Neural cell (in vitro differentiated cells): Measurements from ENCODE around the gene PCAT6. TPM values are rescaled to one million over a fixed set of nuclear protein-coding genes. Genes with fewer than 3 reads are reported as not detected.

Source experiments
- H2AFZ ChIP-seq: fragments of 200-600, 300-800 bp; sonication (generic), shearing (Covaris generic); 2 replicates; pipeline ENCODE4 v1.6.0; 2014; ENCODE audit warnings: low read depth, mild to moderate bottlenecking, antibody characterized with exemption, low read length, moderate library complexity
- H3F3A ChIP-seq: fragments of 200-600 bp; shearing (Covaris generic); 2 replicates; pipeline ENCODE4 v1.6.1; 2016; ENCODE audit warnings: mild to moderate bottlenecking, moderate library complexity, mixed read lengths, antibody characterized with exemption, low read length; ENCODE audit not compliant: insufficient read depth, poor library complexity, severe bottlenecking
- H3K27ac ChIP-seq: fragments of 200-600, 300-800 bp; sonication (generic), shearing (Covaris generic); 2 replicates; pipeline ENCODE4 v1.5.1; 2014; ENCODE audit warnings: mild to moderate bottlenecking, low read length, moderate library complexity
- H3K27me3 ChIP-seq: fragments of 300-800, 200-600 bp; sonication (generic), shearing (Covaris generic); 2 replicates; pipeline ENCODE4 v1.6.0; 2014; ENCODE audit warnings: mild to moderate bottlenecking, low read depth, low read length, moderate library complexity; ENCODE audit not compliant: insufficient read depth
- H3K36me3 ChIP-seq: fragments of 300-800, 200-600 bp; sonication (generic), shearing (Covaris generic); 2 replicates; pipeline ENCODE4 v1.5.1; 2014; ENCODE audit warnings: mild to moderate bottlenecking, antibody characterized with exemption, low read length, moderate library complexity; ENCODE audit not compliant: insufficient read depth
- H3K4me2 ChIP-seq: fragments of 300-800, 200-600 bp; sonication (generic), shearing (Covaris generic); 2 replicates; pipeline ENCODE4 v1.6.0; 2014; ENCODE audit warnings: mild to moderate bottlenecking, low read length
- H3K4me3 ChIP-seq: fragments of 300-800, 200-600 bp; sonication (generic), shearing (Covaris generic); 2 replicates; pipeline ENCODE4 v1.5.1; 2014; ENCODE audit warnings: mild to moderate bottlenecking, low read length, moderate library complexity
- H3K79me2 ChIP-seq: fragments of 200-600 bp; shearing (Covaris generic); replicated peaks from 2 replicates; pipeline ENCODE4 v1.6.0; 2014; ENCODE audit warnings: mild to moderate bottlenecking, low read length, moderate library complexity; ENCODE audit not compliant: insufficient read depth
- H3K9ac ChIP-seq: fragments of 300-800, 200-600 bp; sonication (generic), shearing (Covaris generic); 2 replicates; pipeline ENCODE4 v1.6.1; 2016; ENCODE audit warnings: mild to moderate bottlenecking, low read length, mixed read lengths
- H3K9me2 ChIP-seq: fragments of 200-600 bp; shearing (Covaris generic); 2 replicates; pipeline ENCODE4 v1.6.1; 2016; ENCODE audit warnings: mild to moderate bottlenecking, low read length, mixed read lengths; ENCODE audit not compliant: insufficient read depth
- H3K9me3 ChIP-seq: fragments of 200-600, 300-800 bp; sonication (generic), shearing (Covaris generic); 2 replicates; pipeline ENCODE4 v1.6.1; 2016; ENCODE audit warnings: mild to moderate bottlenecking, mixed run types, low read length, moderate library complexity, mixed read lengths
- H4K20me1 ChIP-seq: fragments of 200-600 bp; shearing (Covaris generic); 2 replicates; pipeline ENCODE4 v1.6.1; 2016; ENCODE audit warnings: mild to moderate bottlenecking, mixed run types; ENCODE audit not compliant: insufficient read depth
- CTCF ChIP-seq: fragments of 450-650 bp; IDR thresholded peaks from 2 replicates; pipeline ENCODE4 v1.5.1; 2014; ENCODE audit warnings: antibody characterized with exemption, mild to moderate bottlenecking, moderate library complexity; ENCODE audit not compliant: poor library complexity, severe bottlenecking
- EP300 ChIP-seq: fragments of 450-650 bp; conservative IDR thresholded peaks from 2 replicates; pipeline ENCODE4 v1.6.1; 2014; ENCODE audit warnings: antibody characterized with exemption, mild to moderate bottlenecking, moderate library complexity; ENCODE audit not compliant: poor library complexity, severe bottlenecking
- EZH2 ChIP-seq: fragments of 200-600, 300-800 bp; shearing (Covaris generic), sonication (generic); IDR thresholded peaks from 2 replicates; pipeline ENCODE4 v1.6.1; 2014; ENCODE audit warnings: antibody characterized with exemption, low read length, borderline replicate concordance, mild to moderate bottlenecking; ENCODE audit not compliant: insufficient read depth, poor library complexity, severe bottlenecking
- MXI1 ChIP-seq: fragments of 450-650 bp; conservative IDR thresholded peaks from 2 replicates; pipeline ENCODE4 v1.6.1; 2014; ENCODE audit warnings: antibody characterized with exemption, mild to moderate bottlenecking; ENCODE audit not compliant: poor library complexity, severe bottlenecking
- POLR2AphosphoS5 ChIP-seq: IDR thresholded peaks from 2 replicates; pipeline ENCODE4 v1.6.1; 2012
- RAD21 ChIP-seq: fragments of 450-650 bp; conservative IDR thresholded peaks from 2 replicates; pipeline ENCODE4 v1.6.1; 2014; ENCODE audit warnings: antibody characterized with exemption, mild to moderate bottlenecking, moderate library complexity
- REST ChIP-seq: IDR thresholded peaks from 2 replicates; pipeline ENCODE4 v1.6.1; 2012; ENCODE audit warnings: borderline replicate concordance
- SMC3 ChIP-seq: fragments of 450-650 bp; conservative IDR thresholded peaks from 2 replicates; pipeline ENCODE4 v1.6.1; 2014; ENCODE audit warnings: antibody characterized with exemption, mild to moderate bottlenecking, moderate library complexity; ENCODE audit not compliant: poor library complexity
- TAF1 ChIP-seq: IDR thresholded peaks from 2 replicates; pipeline ENCODE4 v1.6.1; 2012; ENCODE audit warnings: low read depth
- polyA plus RNA-seq: library from polyadenylated mRNA; depleted of rRNA; stranded (reverse); fragments of >200 nt; gene quantifications from 2 replicates; pipeline ENCODE4 v1.2.3, GENCODE V29; 2014

PCAT6 gene
- polyA plus RNA-seq, 1 donor from 2014 or later = 0.76 TPM

- H3K4me3 ChIP-seq = no peak overlapping the region
- no peak overlapping the region for H2AFZ ChIP-seq
- H3K9me3 ChIP-seq = no peaks in the 10 kb centered on the region
- no peaks in the 10 kb centered on the region for H3K36me3 ChIP-seq
- H3K9me2 ChIP-seq = no peaks in the 10 kb centered on the region
- no peaks in the 10 kb centered on the region for H3F3A ChIP-seq
- TF ChIP-seq SMC3 (no peak), RAD21 (no peak)
- no peaks in the 10 kb centered on the region for H4K20me1 ChIP-seq
- no peak overlapping the region for H3K9ac ChIP-seq
- H3K4me2 ChIP-seq = no peak overlapping the region
- no peaks in the 10 kb centered on the region for H3K27me3 ChIP-seq
- H3K27ac ChIP-seq = no peak overlapping the region
- H3K79me2 ChIP-seq = no peaks in the 10 kb centered on the region
These were observed 34.2 kb downstream of the PCAT6 start for GRCh38 chr1:202844935-202845334.

- TF ChIP-seq CTCF (no peak), POLR2AphosphoS5 (no peak), REST (no peak), TAF1 (no peak), SMC3 (no peak), EZH2 (no peak), RAD21 (no peak), EP300 (no peak), MXI1 (no peak)
- Histone ChIP-seq H3K9me3 (no peaks in the 10 kb centered on the region), H3K27ac (no peak overlapping the region), H3K27me3 (no peaks in the 10 kb centered on the region), H3K4me2 (no peak overlapping the region), H3K9me2 (no peaks in the 10 kb centered on the region), H3F3A (no peaks in the 10 kb centered on the region), H3K9ac (no peak overlapping the region), H3K79me2 (no peaks in the 10 kb centered on the region), H4K20me1 (no peaks in the 10 kb centered on the region), H3K4me3 (no peak overlapping the region), H3K36me3 (no peaks in the 10 kb centered on the region), H2AFZ (no peak overlapping the region)
These were observed 37.4 kb downstream of the PCAT6 start for GRCh38 chr1:202848191-202848542.
